ENCODE measurements around the gene KIF3B.
"Not testable (repeated sequence)": the region's sequence is repeated elsewhere in the genome, so short reads cannot be mapped to it uniquely, and the experiment has no call there.

Gene KIF3B

DNA sequence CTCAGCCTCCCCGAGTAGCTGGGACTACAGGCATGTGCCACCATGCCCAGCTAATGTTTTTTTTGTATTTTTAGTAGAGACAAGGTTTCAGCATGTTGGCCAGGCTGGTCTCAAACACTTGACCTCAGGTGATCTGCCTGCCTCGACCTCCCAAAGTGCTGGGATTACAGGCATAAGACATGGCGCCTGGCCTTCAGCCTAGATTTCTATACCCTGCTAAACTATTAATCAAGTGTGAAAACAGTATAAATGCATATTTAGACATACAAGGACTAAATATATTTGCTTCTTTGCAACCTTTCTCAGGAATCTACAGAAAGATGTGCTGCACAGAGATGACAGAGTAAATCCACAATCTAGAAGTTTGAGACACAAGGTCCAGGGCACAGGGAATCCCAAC, 2.3 kb upstream of the KIF3B start:
- not testable (repeated sequence) for H3K27ac Mint-ChIP-seq, H3K4me3 Mint-ChIP-seq, H3K27me3 Mint-ChIP-seq
- Mint-ChIP-seq H3K36me3 (ENCODE audit: low read depth) (peaks cover 20% of the 10 kb centered on the region), H3K9me3 (peaks cover 13% of the 10 kb centered on the region), H3K4me1 (ENCODE audit: low read depth) (peaks cover 42% of the 10 kb centered on the region)

DNA sequence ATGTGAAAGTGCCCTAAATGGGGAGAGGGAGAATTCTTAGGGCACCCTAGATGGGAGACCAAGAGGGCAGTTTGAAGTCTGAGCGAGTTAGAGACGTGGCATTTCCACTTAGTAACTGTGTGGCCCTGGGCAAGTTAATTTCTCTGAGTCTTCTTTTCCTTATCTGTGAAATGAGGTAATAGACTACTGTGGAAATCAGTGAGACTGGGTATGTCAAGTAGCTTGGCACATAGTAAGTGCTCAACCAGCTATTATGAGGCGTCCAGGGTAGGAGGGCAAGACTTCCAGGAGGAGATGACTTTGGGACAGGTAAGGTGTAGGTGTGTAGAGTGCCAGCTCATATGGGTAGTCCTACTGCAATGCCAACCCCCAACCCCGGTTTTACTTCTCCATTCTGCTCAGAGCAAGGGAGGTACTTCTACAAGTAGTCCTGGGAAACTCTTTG, 770 bp downstream of the KIF3B start:
- Mint-ChIP-seq H3K4me3 (peak overlapping the region; percentile 98), H3K36me3 (ENCODE audit: low read depth) (peaks cover 42% of the 10 kb centered on the region), H3K27ac (peak overlapping the region; percentile 98), H3K9me3 (peaks cover 13% of the 10 kb centered on the region), H3K4me1 (ENCODE audit: low read depth) (peaks cover 67% of the 10 kb centered on the region), H3K27me3 (no peaks in the 10 kb centered on the region)

DNA sequence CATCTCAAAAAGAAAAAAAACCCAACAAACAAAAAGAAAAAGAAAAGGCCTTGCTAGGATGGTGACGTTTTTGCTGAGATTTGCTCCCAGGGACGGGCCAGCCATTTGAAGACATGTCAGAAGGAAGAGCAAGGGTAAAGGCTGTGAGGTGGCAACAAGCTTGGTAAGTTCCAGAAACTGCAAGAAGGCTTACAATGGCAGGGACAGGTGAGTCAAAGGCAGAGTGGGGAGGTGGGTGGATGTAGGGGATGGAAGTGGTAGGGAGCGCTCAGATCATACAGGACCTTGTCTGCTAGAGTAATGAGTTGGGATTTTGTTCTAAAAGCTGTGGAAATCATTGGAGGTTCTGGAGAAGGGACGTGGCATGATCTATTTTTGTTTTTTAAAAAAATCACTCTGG, 4.3 kb downstream of the KIF3B start:
- H3K4me3 Mint-ChIP-seq = peak overlapping the region; percentile 64
- H3K27me3 Mint-ChIP-seq = no peaks in the 10 kb centered on the region
- H3K27ac Mint-ChIP-seq = peak overlapping the region; percentile 91
- H3K9me3 Mint-ChIP-seq = no peaks in the 10 kb centered on the region
- peaks cover 90% of the 10 kb centered on the region for H3K4me1 Mint-ChIP-seq (ENCODE audit: low read depth)
- peaks cover 54% of the 10 kb centered on the region for H3K36me3 Mint-ChIP-seq (ENCODE audit: low read depth)

DNA sequence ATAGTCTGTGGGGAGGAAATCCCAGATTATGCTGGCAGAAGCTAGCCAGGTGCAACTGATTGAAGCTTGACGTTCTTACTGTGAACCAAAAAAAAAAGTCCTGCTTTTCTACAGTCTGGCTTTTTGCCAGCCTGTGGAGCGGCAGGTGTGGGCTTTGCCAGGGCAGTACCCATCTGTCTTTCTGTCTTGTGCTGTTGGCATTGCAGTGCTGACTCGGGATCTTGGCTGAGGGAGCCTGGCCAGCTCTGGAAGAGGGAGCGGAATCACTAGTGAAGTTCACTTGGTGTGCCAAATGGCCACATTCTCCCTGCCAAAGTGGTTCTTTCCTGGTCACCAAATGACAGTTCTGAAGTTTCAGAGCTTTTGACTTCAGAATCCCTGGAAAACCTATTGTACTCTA, 5.0 kb downstream of the KIF3B start:
- Mint-ChIP-seq H3K4me1 (ENCODE audit: low read depth) (peaks cover 91% of the 10 kb centered on the region), H3K27ac (peak overlapping the region; percentile 91)

DNA sequence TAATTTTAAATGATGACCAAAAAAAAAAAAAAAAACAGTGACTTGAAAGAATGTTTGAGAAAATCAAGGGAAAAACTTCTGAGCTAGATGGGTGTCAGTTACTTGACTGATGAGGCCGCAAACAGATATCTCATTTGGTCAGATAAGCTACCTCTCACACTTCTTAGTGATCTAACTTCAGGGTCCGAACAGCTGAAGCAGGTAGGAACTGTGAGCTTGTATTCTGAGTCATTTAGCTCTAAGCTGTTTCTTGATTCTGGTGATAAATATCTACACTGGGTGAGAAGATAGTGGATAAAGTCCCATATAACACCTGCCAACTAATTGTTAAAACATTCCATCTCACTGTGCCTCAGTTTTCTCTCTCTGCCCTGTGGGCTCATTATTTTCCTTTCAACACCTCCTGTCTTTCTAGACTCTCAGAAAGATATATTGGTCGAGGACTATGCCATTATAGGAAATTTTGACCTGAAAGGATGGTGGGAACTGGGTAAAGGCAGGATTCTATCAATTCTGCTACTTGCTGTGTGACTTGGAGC, 7.7 kb downstream of the KIF3B start:
- Mint-ChIP-seq H3K9me3 (no peaks in the 10 kb centered on the region), H3K27me3 (no peaks in the 10 kb centered on the region), H3K4me1 (ENCODE audit: low read depth) (peaks cover 93% of the 10 kb centered on the region), H3K4me3 (peak overlapping the region; percentile 77), H3K36me3 (ENCODE audit: low read depth) (peaks cover 60% of the 10 kb centered on the region), H3K27ac (peak overlapping the region; percentile 96)

More for the DNA sequence above, 5.0 kb downstream of the KIF3B start:
- Mint-ChIP-seq H3K9me3 (no peaks in the 10 kb centered on the region), H3K27me3 (no peaks in the 10 kb centered on the region), H3K4me3 (peak overlapping the region; percentile 64), H3K36me3 (ENCODE audit: low read depth) (peaks cover 55% of the 10 kb centered on the region)

DNA sequence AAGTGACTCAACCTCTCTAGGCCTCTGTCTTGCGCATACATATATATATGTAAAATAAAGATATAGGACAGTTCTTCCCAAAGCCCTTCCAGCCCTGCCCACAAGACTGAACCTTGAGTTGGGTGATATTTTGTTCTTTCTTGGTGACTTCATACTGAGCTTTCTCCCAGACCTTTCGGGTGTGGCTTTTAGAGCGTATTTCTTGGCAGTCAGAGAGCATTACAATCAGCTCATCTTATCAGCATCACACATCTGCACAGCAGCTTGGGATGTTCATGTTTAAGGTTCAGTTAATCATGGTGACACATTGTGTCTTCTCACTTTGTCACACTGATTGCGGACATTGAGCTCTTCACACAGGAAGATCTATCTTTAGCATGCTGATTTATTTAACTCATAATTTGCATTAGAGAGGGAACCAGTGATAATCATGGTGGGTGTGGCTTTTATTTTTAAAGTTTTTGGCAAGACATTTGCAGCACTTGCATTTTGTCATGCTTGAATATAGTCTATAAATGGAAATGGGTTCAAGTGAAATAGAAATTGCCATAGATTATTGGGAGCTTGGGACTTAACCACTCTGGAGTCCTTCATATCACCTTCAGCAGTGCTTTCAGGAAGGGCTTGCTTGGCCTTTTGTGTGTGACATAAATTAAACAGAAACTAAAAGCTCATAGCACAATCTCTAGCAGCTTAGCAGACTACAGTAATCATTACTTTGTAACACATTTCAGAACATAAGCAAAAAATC, 8.3 kb downstream of the KIF3B start:
- no peaks in the 10 kb centered on the region for H3K27me3 Mint-ChIP-seq
- peaks cover 94% of the 10 kb centered on the region for H3K4me1 Mint-ChIP-seq (ENCODE audit: low read depth)
- H3K4me3 Mint-ChIP-seq = peak overlapping the region; percentile 77
- H3K27ac Mint-ChIP-seq = peak overlapping the region; percentile 96
- no peaks in the 10 kb centered on the region for H3K9me3 Mint-ChIP-seq
- H3K36me3 Mint-ChIP-seq (ENCODE audit: low read depth) = peaks cover 61% of the 10 kb centered on the region

DNA sequence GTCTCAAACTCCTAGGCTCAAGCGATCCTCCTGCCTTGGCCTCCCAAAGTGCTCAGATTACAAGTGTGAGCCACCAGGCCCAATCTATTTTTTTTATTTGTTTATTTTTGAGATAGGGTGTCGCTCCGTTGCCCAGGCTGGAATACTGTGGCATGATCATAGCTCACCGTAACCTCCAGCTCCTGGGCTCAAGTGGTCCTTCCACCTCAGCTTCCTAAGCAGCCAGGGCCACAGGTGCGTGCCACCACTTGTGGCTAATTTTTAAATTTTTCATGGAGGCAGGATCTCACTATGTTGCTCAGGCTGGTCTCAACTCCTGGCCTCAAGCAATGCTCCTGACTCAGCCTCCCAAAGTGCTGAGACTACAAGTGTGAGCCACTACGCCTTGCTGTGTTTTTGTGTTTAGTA, 9.8 kb downstream of the KIF3B start:
- H3K4me3 Mint-ChIP-seq = peak overlapping the region; percentile 77
- peak overlapping the region; percentile 96 for H3K27ac Mint-ChIP-seq
- H3K36me3 Mint-ChIP-seq (ENCODE audit: low read depth) = peaks cover 57% of the 10 kb centered on the region
- H3K27me3 Mint-ChIP-seq = no peaks in the 10 kb centered on the region
- no peaks in the 10 kb centered on the region for H3K9me3 Mint-ChIP-seq
- H3K4me1 Mint-ChIP-seq (ENCODE audit: low read depth) = peaks cover 93% of the 10 kb centered on the region

DNA sequence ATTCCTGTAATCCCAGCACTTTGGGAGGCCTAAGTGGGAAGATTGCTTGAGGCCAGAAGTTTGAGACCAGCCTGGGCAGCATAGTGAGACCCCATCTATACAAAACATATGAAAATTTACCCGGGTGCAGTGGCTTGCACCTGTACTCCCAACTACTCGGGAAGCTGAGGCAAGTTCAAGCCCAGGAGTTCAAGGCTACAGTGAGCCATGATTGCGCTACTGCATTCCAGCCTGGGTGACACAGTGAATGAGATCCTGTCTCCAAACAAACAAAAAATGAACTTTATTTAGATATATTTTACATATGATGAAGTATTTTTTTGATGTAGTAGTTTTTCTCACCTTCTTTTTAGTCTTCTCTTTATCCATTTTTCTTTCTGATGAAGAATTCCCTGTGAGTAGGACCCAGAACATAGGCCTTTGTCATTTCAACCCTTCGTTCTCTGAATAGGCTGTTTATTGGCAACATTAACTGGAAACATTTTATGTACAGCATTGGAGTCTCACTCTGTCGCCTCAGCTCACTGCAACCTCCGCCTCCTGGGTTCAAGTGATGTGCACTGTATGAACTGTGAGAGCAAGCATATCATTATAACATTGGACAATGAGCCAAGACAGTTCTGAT, 10.9 kb downstream of the KIF3B start:
- no peaks in the 10 kb centered on the region for H3K9me3 Mint-ChIP-seq
- no peak overlapping the region for H3K4me3 Mint-ChIP-seq
- H3K27ac Mint-ChIP-seq = peak overlapping the region; percentile 85
- no peaks in the 10 kb centered on the region for H3K27me3 Mint-ChIP-seq
- H3K4me1 Mint-ChIP-seq (ENCODE audit: low read depth) = peaks cover 90% of the 10 kb centered on the region
- H3K36me3 Mint-ChIP-seq (ENCODE audit: low read depth) = peaks cover 61% of the 10 kb centered on the region

DNA sequence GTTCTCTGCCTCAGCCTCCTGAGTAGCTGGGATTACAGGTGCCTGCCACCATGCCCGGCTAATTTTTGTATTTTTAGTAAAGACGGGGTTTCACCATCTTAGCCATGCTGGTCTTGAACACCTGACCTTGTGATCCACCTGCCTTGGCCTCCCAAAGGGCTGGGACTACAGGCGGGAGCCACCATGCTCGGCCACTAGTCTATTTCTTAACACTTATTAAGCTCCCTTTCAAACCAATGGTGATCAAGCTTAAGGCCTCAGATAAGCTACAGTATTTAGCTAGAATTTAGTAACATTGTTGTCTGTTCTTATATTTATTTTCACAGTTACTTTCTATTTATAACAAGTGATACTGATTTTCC, 11.8 kb downstream of the KIF3B start:
- Mint-ChIP-seq H3K36me3 (ENCODE audit: low read depth) (peaks cover 59% of the 10 kb centered on the region), H3K4me1 (ENCODE audit: low read depth) (peaks cover 91% of the 10 kb centered on the region), H3K27ac (peak overlapping the region; percentile 65)
- H3K4me3 Mint-ChIP-seq, H3K9me3 Mint-ChIP-seq, H3K27me3 Mint-ChIP-seq: not testable (repeated sequence)

DNA sequence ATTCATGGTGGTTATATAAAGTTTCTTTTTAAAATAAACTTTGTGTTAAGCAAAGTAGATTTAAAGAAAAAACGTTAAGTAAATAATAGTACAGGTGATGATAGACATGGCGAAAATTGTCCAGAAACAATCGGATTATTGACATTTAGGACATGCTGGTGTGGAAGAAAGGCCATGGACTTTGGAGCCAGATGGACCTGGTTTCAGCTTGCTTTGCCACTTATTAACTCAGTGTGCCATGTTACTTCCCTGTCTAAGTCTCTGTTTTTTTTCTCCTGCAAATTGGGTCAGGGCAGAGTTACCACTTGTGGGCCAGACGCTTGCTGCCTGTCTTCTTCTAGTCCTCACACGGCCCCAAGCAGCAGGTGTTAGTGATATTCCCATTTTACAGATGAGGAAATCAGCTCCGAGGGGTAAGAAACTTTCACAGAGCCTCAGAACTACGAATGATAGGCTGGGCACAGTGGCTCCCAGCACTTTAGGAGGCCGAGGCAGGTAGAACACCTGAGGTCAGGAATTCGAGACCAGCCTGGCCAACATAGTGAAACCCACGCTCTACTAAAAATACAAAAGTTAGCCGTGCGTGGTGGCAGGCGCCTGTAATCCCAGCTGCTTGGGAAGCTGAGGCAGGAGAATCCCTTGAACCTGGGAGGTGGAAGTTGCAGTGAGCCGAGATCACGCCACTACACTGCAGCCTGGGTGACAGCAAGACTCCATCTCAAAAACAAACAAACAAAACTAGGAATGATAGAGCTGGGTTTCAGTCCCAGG, 12.4 kb downstream of the KIF3B start:
- Mint-ChIP-seq H3K27ac (peak overlapping the region; percentile 65), H3K4me1 (ENCODE audit: low read depth) (peaks cover 91% of the 10 kb centered on the region), H3K36me3 (ENCODE audit: low read depth) (peaks cover 53% of the 10 kb centered on the region), H3K9me3 (no peaks in the 10 kb centered on the region), H3K4me3 (no peak overlapping the region), H3K27me3 (no peaks in the 10 kb centered on the region)

DNA sequence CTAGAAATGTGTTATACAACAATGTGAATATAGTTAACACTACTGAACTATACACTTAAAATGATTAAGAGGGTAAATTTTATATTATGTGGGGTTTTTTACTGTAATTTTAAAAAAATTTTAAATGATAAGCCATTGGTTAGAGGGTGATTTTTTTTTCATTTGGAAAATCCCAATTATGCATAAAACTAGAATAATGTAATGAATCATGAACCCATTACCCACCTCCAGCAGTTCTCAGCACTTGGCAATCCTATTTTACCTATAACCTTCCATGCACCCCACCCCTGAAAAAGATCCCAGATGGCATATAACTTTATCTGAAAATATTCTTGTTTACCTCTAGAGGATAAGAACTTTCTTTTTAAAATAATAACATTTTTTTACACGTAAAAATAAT, 13.7 kb downstream of the KIF3B start:
- peak overlapping the region; percentile 91 for H3K27ac Mint-ChIP-seq
- no peaks in the 10 kb centered on the region for H3K9me3 Mint-ChIP-seq
- peaks cover 84% of the 10 kb centered on the region for H3K4me1 Mint-ChIP-seq (ENCODE audit: low read depth)
- no peaks in the 10 kb centered on the region for H3K27me3 Mint-ChIP-seq
- H3K36me3 Mint-ChIP-seq (ENCODE audit: low read depth) = peaks cover 50% of the 10 kb centered on the region
- H3K4me3 Mint-ChIP-seq = peak overlapping the region; percentile 4

DNA sequence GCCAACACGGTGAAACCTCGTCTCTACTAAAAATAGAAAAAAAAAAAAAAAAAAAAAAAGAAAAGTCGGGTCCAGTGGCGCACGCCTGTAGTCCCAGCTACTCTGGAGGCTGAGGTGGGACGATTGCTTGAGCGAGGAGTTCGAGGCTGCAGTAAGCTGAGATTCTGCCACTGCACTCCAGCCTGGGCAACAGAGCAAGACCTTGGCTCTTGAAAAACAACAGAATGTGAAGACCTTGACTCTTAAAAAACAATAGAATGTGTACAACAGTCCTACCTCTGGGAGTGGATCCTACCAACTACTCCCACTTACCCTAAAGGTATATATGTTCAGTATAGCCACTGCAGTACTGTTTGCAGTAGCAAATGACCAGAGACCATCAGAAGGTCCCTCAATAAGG, 15.1 kb downstream of the KIF3B start:
- H3K4me3 Mint-ChIP-seq = no peak overlapping the region
- H3K27me3 Mint-ChIP-seq = no peaks in the 10 kb centered on the region
- peaks cover 84% of the 10 kb centered on the region for H3K4me1 Mint-ChIP-seq (ENCODE audit: low read depth)
- no peaks in the 10 kb centered on the region for H3K9me3 Mint-ChIP-seq
- no peak overlapping the region for H3K27ac Mint-ChIP-seq
- peaks cover 57% of the 10 kb centered on the region for H3K36me3 Mint-ChIP-seq (ENCODE audit: low read depth)

DNA sequence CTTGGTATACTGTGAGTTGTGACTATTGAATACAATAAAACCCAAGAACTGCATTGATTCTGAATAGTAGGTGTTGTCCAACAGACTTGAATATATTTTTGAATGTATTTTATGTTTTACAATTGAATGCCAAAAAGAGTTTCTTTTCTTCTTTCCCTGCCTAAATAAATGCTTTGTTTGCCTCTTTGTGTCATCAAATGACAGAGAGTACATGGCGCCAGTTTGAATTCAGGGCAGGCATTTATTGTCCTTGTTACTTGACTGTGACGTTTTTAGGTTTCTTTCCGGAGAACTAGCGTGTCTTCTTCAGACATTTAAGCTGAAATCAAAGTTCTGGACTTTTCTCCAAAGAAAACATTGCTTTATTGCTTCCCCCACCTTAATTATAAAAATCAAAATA, 16.6 kb downstream of the KIF3B start:
- Mint-ChIP-seq H3K4me3 (no peak overlapping the region), H3K4me1 (ENCODE audit: low read depth) (peaks cover 81% of the 10 kb centered on the region)

DNA sequence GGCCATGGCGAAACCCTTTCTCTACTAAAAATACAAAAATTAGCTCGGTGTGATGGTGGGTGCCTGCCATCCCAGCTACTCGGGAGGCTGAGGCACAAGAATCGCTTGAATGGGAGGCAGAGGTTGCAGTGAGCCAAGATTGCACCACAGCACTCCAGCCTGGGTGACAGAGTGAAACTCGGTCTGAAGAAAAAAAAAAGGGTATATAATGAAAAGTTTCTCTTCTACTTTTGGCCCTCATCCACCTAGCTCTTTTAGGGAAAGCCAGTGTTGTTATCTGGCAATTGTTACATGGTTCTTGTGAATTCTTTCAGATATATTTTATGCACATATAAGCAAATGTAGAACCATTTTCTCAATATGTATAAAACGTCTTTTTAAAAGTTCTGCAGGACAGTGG, 19.0 kb downstream of the KIF3B start:
- peak overlapping the region; percentile 16 for H3K27ac Mint-ChIP-seq
- no peak overlapping the region for H3K4me3 Mint-ChIP-seq
- H3K9me3 Mint-ChIP-seq = no peaks in the 10 kb centered on the region
- H3K4me1 Mint-ChIP-seq (ENCODE audit: low read depth) = peaks cover 66% of the 10 kb centered on the region
- no peaks in the 10 kb centered on the region for H3K27me3 Mint-ChIP-seq
- H3K36me3 Mint-ChIP-seq (ENCODE audit: low read depth) = peaks cover 39% of the 10 kb centered on the region

More for the DNA sequence above, 16.6 kb downstream of the KIF3B start:
- Mint-ChIP-seq H3K27me3 (no peaks in the 10 kb centered on the region), H3K27ac (no peak overlapping the region), H3K36me3 (ENCODE audit: low read depth) (peaks cover 49% of the 10 kb centered on the region), H3K9me3 (no peaks in the 10 kb centered on the region)

Data from stimulated activated naive CD8-positive, alpha-beta T cell treated with anti-CD3 and anti-CD28 coated beads, Interleukin-15, Interleukin-2, amounts not matched to agents 100 ng/mL and 50 ng/mL, for 24 hours (primary cell).